HepG2 (cell line): ENCODE measurements around the gene ASAP2. TPM values are rescaled to one million over a fixed set of nuclear protein-coding genes. Genes with fewer than 3 reads are reported as not detected.
A peak's percentile ranks its signal among the peaks of the same experiment; 100 is the strongest.

Experiments
- BHLHE40 ChIP-seq: IDR thresholded peaks from 2 replicates; pipeline ENCODE4 v1.6.1; 2011; ENCODE audit warnings: low read length, improper control_type of control experiment
- ETV6 ChIP-seq: sonication (generic); formaldehyde crosslinking; conservative IDR thresholded peaks from 2 replicates; pipeline ENCODE4 v1.4.0; 2020; ENCODE audit warnings: missing genetic modification reagents
- KDM4B ChIP-seq: sonication (generic); formaldehyde crosslinking; IDR thresholded peaks from 2 replicates; pipeline ENCODE4 v1.4.0; 2020; ENCODE audit warnings: missing genetic modification reagents
- KMT2B ChIP-seq: IDR thresholded peaks from 2 replicates; pipeline ENCODE4 v1.6.1; 2016; ENCODE audit warnings: missing genetic modification reagents, missing compliant biosample characterization
- RAD21 ChIP-seq: fragments of 450-650 bp; formaldehyde crosslinking; IDR thresholded peaks from 2 replicates; pipeline ENCODE4 v1.5.0; 2020; ENCODE audit warnings: mild to moderate bottlenecking
- REST ChIP-seq, 2 experiments: IDR thresholded peaks; 2 replicates each; pipeline ENCODE4 v1.6.1; 2011 to 2012; ENCODE audit warnings: low read length in 2 of 2, borderline replicate concordance in 1 of 2, low read depth in 1 of 2, mild to moderate bottlenecking in 1 of 2, moderate library complexity in 1 of 2
- SMC3 ChIP-seq: IDR thresholded peaks from 2 replicates; pipeline ENCODE4 v1.6.1; 2011; ENCODE audit warnings: low read length, improper control_type of control experiment
- TARDBP ChIP-seq: sonication (generic); formaldehyde crosslinking; IDR thresholded peaks from 2 replicates; pipeline ENCODE4 v1.8.0; 2022; ENCODE audit warnings: mild to moderate bottlenecking, missing genetic modification reagents
- UBTF ChIP-seq: sonication (generic); formaldehyde crosslinking; IDR thresholded peaks from 2 replicates; pipeline ENCODE4 v1.4.0; 2020; ENCODE audit warnings: mild to moderate bottlenecking, missing genetic modification reagents
- ZFYVE20 ChIP-seq: sonication (generic); formaldehyde crosslinking; IDR thresholded peaks from 2 replicates; pipeline ENCODE4 v1.8.0; 2023; ENCODE audit warnings: low read depth, mild to moderate bottlenecking, moderate library complexity, missing genetic modification reagents, borderline replicate concordance
- ZKSCAN5 ChIP-seq: sonication (generic); formaldehyde crosslinking; IDR thresholded peaks from 2 replicates; pipeline ENCODE4 v1.5.1; 2020; ENCODE audit warnings: mild to moderate bottlenecking, missing genetic modification reagents
- ZNF333 ChIP-seq: sonication (generic); formaldehyde crosslinking; IDR thresholded peaks from 2 replicates; pipeline ENCODE4 v1.4.0; 2020; ENCODE audit warnings: mild to moderate bottlenecking, missing genetic modification reagents, borderline replicate concordance
- ZSCAN20 ChIP-seq: sonication (generic); formaldehyde crosslinking; IDR thresholded peaks from 2 replicates; pipeline ENCODE4 v1.4.0; 2020; ENCODE audit warnings: missing genetic modification reagents, mild to moderate bottlenecking, borderline replicate concordance
- polyA plus RNA-seq, 8 experiments: library from polyadenylated mRNA; depleted of rRNA in 3 of 8; stranded (reverse) in 7 of 8; unstranded in 1 of 8; fragments of >200 nt; fragmentation: Illumina TruSeq in 4 of 8; extraction: Trizol in 4 of 8; gene quantifications; 2 replicates each; pipeline versions ENCODE4 v1.2.1 to v1.2.3, GENCODE V29; 2011 to 2016; ENCODE audit warnings: low read depth in 4 of 8, missing spikeins in 1 of 8, mixed read lengths in 1 of 8; ENCODE audit not compliant: insufficient read depth in 1 of 8
- total RNA-seq, 5 experiments: library from RNA; depleted of rRNA; stranded (reverse); fragments of >200 nt; fragmentation: Illumina TruSeq; extraction: Trizol; gene quantifications; 2 replicates each; pipeline ENCODE4 v1.2.3, GENCODE V29; 2016; ENCODE audit warnings: low read depth in 1 of 5
- TF ChIP-seq, protein P1 (sequence below): sonication (generic); formaldehyde crosslinking; conservative IDR thresholded peaks from 2 replicates; pipeline ENCODE4 v1.4.0; 2020; ENCODE audit warnings: missing genetic modification reagents

The ASAP2 gene
- total and polyA plus RNA-seq, 2 of the 13 experiments (the other 11 are each of a cell fraction or from before 2014, with no cell fraction given), result 7.3 to 22.3 TPM

GRCh38 chr2:9423100-9423921, 216.7 kb downstream of the ASAP2 start, which contains the start of the genes CPSF3 and ITGB1BP1 (continued):
- TF ChIP-seq ETV6 (CRISPR knock-in tag) (peak; percentile 0), KMT2B (CRISPR knock-in tag) (peak; percentile 90), ZKSCAN5 (peak; percentile 33; the same call in 1 of the 2 replicates), TARDBP (CRISPR knock-in tag) (peak; percentile 62; the same call in 1 of the 2 replicates), RAD21 (CRISPR knock-in tag) (peak; percentile 73), BHLHE40 (peak; percentile 57), UBTF (peak; percentile 93), ZSCAN20 (CRISPR knock-in tag) (peak; percentile 85; the same call in 1 of the 2 replicates), ZNF333 (peak; percentile 93), KDM4B (no peak), REST (IDR thresholded peaks at IDR 0.05; ENCODE audit: borderline replicate concordance in 1 of 2, low read depth in 1 of 2, low read length in 2 of 2) (peak in 1 of 2 experiments; percentile 39; a peak in 1 of 4 replicates), SMC3 (no peak), ZFYVE20 (CRISPR knock-in tag) (no peak)
- TF ChIP-seq, protein P1, sequence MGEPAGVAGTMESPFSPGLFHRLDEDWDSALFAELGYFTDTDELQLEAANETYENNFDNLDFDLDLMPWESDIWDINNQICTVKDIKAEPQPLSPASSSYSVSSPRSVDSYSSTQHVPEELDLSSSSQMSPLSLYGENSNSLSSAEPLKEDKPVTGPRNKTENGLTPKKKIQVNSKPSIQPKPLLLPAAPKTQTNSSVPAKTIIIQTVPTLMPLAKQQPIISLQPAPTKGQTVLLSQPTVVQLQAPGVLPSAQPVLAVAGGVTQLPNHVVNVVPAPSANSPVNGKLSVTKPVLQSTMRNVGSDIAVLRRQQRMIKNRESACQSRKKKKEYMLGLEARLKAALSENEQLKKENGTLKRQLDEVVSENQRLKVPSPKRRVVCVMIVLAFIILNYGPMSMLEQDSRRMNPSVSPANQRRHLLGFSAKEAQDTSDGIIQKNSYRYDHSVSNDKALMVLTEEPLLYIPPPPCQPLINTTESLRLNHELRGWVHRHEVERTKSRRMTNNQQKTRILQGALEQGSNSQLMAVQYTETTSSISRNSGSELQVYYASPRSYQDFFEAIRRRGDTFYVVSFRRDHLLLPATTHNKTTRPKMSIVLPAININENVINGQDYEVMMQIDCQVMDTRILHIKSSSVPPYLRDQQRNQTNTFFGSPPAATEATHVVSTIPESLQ (CRISPR knock-in tag), result no peak; the same call in 1 of the 2 replicates
